SK-N-SH (cell line): ENCODE data around the gene CCDC141. TPM values are rescaled to one million over a fixed set of nuclear protein-coding genes. Genes with fewer than 3 reads are reported as not detected.

Source experiments
- CTCF ChIA-PET: fragments of 300-600, 350-600 bp; formaldehyde crosslinking; extraction: SDS; loops from one replicate; lab custom pipeline; 2021; lab: Yijun Ruan, JAX
- POLR2A ChIA-PET: fragments of 350-600 bp; sonication (Branson Sonifier 250); formaldehyde crosslinking; extraction: SDS; loops from one replicate; lab custom pipeline; 2020; ENCODE audit warnings: antibody characterized with exemption, inconsistent platforms; lab: Yijun Ruan, JAX
- DNase-seq: peaks from one replicate; pipeline ENCODE4 v3.0.0; 2012
- H2AFZ ChIP-seq: fragments of 200-600 bp; sonication (generic); 2 replicates; pipeline ENCODE4 v1.8.1; 2016; ENCODE audit warnings: antibody characterized with exemption, mild to moderate bottlenecking, low read depth
- H3F3A ChIP-seq: fragments of 200-600 bp; sonication (generic); replicated peaks from 2 replicates; pipeline ENCODE3; 2016; ENCODE audit warnings: antibody characterized with exemption, mild to moderate bottlenecking; ENCODE audit not compliant: insufficient read depth
- H3K27ac ChIP-seq, 2 experiments: fragments of 200-500 bp in 1 of 2; fragments of 200-600 bp in 1 of 2; sonication (Bioruptor generic) in 1 of 2; sonication (generic), shearing (Covaris generic) in 1 of 2; 2 replicates each; pipeline versions ENCODE4 v1.5.1 to v1.6.1; 2014 to 2016; ENCODE audit warnings: low read depth in 2 of 2, inconsistent platforms in 1 of 2, low read length in 1 of 2, mild to moderate bottlenecking in 1 of 2, mixed read lengths in 1 of 2
- H3K27me3 ChIP-seq: fragments of 200-600 bp; sonication (generic), shearing (Covaris generic); 2 replicates; pipeline ENCODE4 v1.6.1; 2016; ENCODE audit warnings: mixed run types; ENCODE audit not compliant: insufficient read depth
- H3K36me3 ChIP-seq, 2 experiments: fragments of 200-500 bp in 1 of 2; fragments of 200-600 bp in 1 of 2; sonication (Bioruptor generic) in 1 of 2; sonication (generic) in 1 of 2; replicated peaks in 1 of 2; 2 replicates each; pipeline versions ENCODE3 to v1.5.1; 2014 to 2016; ENCODE audit warnings: low read length in 1 of 2, mild to moderate bottlenecking in 1 of 2; ENCODE audit not compliant: insufficient read depth in 2 of 2, control insufficient read depth in 1 of 2
- H3K4me1 ChIP-seq, 2 experiments: fragments of 200-500 bp in 1 of 2; fragments of 200-600 bp in 1 of 2; sonication (Bioruptor generic) in 1 of 2; sonication (generic), shearing (Covaris generic) in 1 of 2; 2 replicates each; pipeline versions ENCODE4 v1.5.1 to v1.6.1; 2014 to 2016; ENCODE audit warnings: low read depth in 1 of 2, low read length in 1 of 2, mixed run types in 1 of 2; ENCODE audit not compliant: insufficient read depth in 2 of 2, control insufficient read depth in 1 of 2
- H3K4me2 ChIP-seq: fragments of 200-600 bp; sonication (generic), shearing (Covaris generic); 2 replicates; pipeline ENCODE4 v1.6.1; 2017; ENCODE audit warnings: mixed run types
- H3K4me3 ChIP-seq, 2 experiments: fragments of 200-500 bp in 1 of 2; fragments of 200-600 bp in 1 of 2; sonication (Bioruptor generic) in 1 of 2; sonication (generic), shearing (Covaris generic) in 1 of 2; 2 replicates each; pipeline versions ENCODE4 v1.5.1 to v1.8.1; 2014 to 2016; ENCODE audit warnings: low read depth in 2 of 2, inconsistent platforms in 1 of 2, low read length in 1 of 2, mild to moderate bottlenecking in 1 of 2, mixed read lengths in 1 of 2, moderate library complexity in 1 of 2
- H3K79me2 ChIP-seq: fragments of 200-600 bp; sonication (generic); 2 replicates; pipeline ENCODE4 v1.8.1; 2017; ENCODE audit warnings: mild to moderate bottlenecking; ENCODE audit not compliant: insufficient read depth
- H3K9ac ChIP-seq: fragments of 200-600 bp; sonication (generic); 2 replicates; pipeline ENCODE4 v1.6.1; 2017; ENCODE audit warnings: mixed run types
- H3K9me2 ChIP-seq: fragments of 200-600 bp; sonication (generic); 2 replicates; pipeline ENCODE4 v1.6.1; 2017; ENCODE audit warnings: mixed run types
- H3K9me3 ChIP-seq: fragments of 200-600 bp; sonication (generic); 2 replicates; pipeline ENCODE4 v1.6.1; 2017; ENCODE audit warnings: mixed run types, mild to moderate bottlenecking, moderate library complexity
- H4K20me1 ChIP-seq: fragments of 200-600 bp; sonication (generic); 2 replicates; pipeline ENCODE4 v1.6.1; 2017; ENCODE audit warnings: mild to moderate bottlenecking, mixed run types; ENCODE audit not compliant: insufficient read depth
- EZH2phosphoT487 ChIP-seq: fragments of 200-600 bp; sonication (generic); IDR thresholded peaks from 2 replicates; pipeline ENCODE4 v1.6.1; 2017; ENCODE audit warnings: low read depth, mixed run types, mild to moderate bottlenecking, antibody characterized with exemption, moderate library complexity, borderline replicate concordance
- FOXJ3 ChIP-seq: sonication (generic); formaldehyde crosslinking; IDR thresholded peaks from 2 replicates; pipeline ENCODE4 v1.5.1; 2020; ENCODE audit warnings: mild to moderate bottlenecking, missing genetic modification reagents
- GATA2 ChIP-seq: sonication (generic); formaldehyde crosslinking; IDR thresholded peaks from 2 replicates; pipeline ENCODE4 v1.5.0; 2020; ENCODE audit warnings: mild to moderate bottlenecking, missing genetic modification reagents
- JUND ChIP-seq: IDR thresholded peaks from 2 replicates; pipeline ENCODE4 v1.4.0; 2012
- MEF2A ChIP-seq: IDR thresholded peaks from 2 replicates; pipeline ENCODE4 v1.4.0; 2012; ENCODE audit warnings: low read depth, borderline replicate concordance
- NFIC ChIP-seq: IDR thresholded peaks from 2 replicates; pipeline ENCODE4 v1.4.0; 2012; ENCODE audit warnings: borderline replicate concordance
- NRF1 ChIP-seq: IDR thresholded peaks from 2 replicates; pipeline ENCODE4 v1.6.1; 2012; ENCODE audit warnings: low read depth, mild to moderate bottlenecking, low read length
- POLR2AphosphoS5 ChIP-seq: IDR thresholded peaks from 2 replicates; pipeline ENCODE4 v1.6.1; 2012; ENCODE audit warnings: low read depth, low read length
- RAD21 ChIP-seq: IDR thresholded peaks from 2 replicates; pipeline ENCODE4 v1.6.1; 2012; ENCODE audit warnings: mild to moderate bottlenecking, low read length
- RCOR1 ChIP-seq: fragments of 150-350 bp; IDR thresholded peaks from 2 replicates; pipeline ENCODE4 v1.6.1; 2017; ENCODE audit warnings: antibody characterized with exemption, low read length
- RFX5 ChIP-seq: IDR thresholded peaks from 2 replicates; pipeline ENCODE4 v1.6.1; 2012; ENCODE audit warnings: mild to moderate bottlenecking, improper control_type of control experiment, low read length
- RXRA ChIP-seq: IDR thresholded peaks from 2 replicates; pipeline ENCODE4 v1.4.0; 2012; ENCODE audit warnings: low read depth, mild to moderate bottlenecking, borderline replicate concordance
- SMC3 ChIP-seq: IDR thresholded peaks from 2 replicates; pipeline ENCODE4 v1.6.1; 2012; ENCODE audit warnings: low read depth, low read length, improper control_type of control experiment
- TCF12 ChIP-seq: IDR thresholded peaks from 2 replicates; pipeline ENCODE4 v1.4.0; 2012
- YY1 ChIP-seq: IDR thresholded peaks from 2 replicates; pipeline ENCODE4 v1.4.0; 2012; ENCODE audit warnings: low read depth, mild to moderate bottlenecking
- WGBS: methylation state at CpG from one replicate; pipeline ENCODE4 v1.1.6; 2017; ENCODE audit warnings: low lambda C conversion rate; 5-methylcytosine and 5-hydroxymethylcytosine counted together
- polyA plus RNA-seq, 3 experiments: library from polyadenylated mRNA; depleted of rRNA; stranded (reverse); fragments of >200 nt; gene quantifications; 2 replicates each; pipeline ENCODE4 v1.2.3, GENCODE V29; 2012
- TF ChIP-seq, protein P1 (sequence below): IDR thresholded peaks from 2 replicates; pipeline ENCODE4 v1.4.0; 2012; ENCODE audit warnings: low read depth, borderline replicate concordance
- TF ChIP-seq, protein P2 (sequence below): IDR thresholded peaks from 2 replicates; pipeline ENCODE4; 2012
- TF ChIP-seq, protein P3 (sequence below): IDR thresholded peaks from 2 replicates; pipeline ENCODE4 v1.4.0; 2012; ENCODE audit warnings: low read depth, borderline replicate concordance

The CCDC141 gene
- polyA plus RNA-seq, 1 of the 3 experiments (the other 2 are of a cell fraction) = 0.02 TPM

DNA sequence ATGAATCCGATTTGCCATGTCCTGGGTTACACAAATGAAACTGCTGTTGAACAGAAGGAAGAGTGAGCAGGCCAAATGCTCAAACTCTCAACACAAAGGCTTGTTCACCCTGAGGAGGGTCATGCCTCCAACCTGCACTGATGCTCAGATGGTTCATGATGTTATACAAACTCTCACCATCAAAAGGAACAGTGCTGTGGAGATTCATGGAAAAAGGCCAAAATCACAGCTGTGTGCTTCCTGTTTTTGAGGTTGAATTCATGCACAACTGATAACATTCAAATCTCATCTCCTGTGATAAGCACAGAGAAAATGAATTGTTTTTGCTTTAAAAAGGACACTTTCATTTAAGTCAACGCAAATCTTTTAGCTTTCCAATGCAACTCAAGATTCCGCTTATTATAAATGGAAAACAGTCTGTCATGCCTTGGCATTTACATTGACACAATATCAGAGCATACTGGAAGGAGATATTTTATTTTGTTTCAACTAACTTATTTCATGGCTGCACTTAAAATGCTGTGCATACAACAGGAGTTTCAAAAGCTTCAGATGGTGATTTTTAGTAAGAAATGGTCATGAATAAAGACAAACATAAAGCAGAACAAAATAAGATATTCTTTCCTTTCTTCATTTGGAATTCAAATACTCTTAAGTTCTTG lies 220.5 kb downstream of the CCDC141 start:
- peak; percentile 14 for DNase-seq
- POLR2A ChIA-PET = no interaction called here

DNA sequence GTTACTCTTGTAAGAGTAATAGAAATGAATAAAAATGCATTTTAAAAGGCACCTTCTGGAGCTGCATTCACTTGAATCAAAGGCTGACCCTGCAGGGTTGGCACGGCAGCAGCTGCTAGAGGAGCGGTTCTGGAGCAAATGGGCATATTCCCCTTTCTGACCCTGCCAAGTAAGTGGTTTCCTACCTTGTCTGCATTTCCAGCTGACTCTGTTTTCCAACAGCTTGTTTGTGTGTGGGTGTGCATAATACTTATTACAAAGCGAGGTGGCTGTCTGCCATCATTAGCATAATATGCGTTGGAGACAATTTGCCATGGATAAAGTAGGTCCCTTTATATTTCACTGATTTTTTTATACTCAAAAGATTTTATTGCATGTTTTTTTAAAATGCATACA lies 221.5 kb downstream of the CCDC141 start:
- ChIA-PET POLR2A (no interaction called here), CTCF (interaction anchor here (1.5 kb wide), 1 partner anchor 57 kb away, joined by 3 read pairs; no protein-coding TSS in a partner anchor)
- 69% methylated on average over 4 of the region's 4 CpGs for WGBS
- Histone ChIP-seq H3K9me3 (peaks cover 6% of the 10 kb centered on the region; the same call in 1 of the 2 replicates), H3K36me3 (no peaks in the 10 kb centered on the region), H3K9ac (no peak overlapping the region), H3K4me1 (peaks cover 0 to 8% of the 10 kb centered on the region in 2 experiments; a peak in 3 of 4 replicates), H3K79me2 (no peaks in the 10 kb centered on the region), H3K4me3 (no peak overlapping the region), H3K27me3 (no peaks in the 10 kb centered on the region), H3K4me2 (no peak overlapping the region), H3K9me2 (no peaks in the 10 kb centered on the region; the same call in 1 of the 2 replicates), H2AFZ (no peak overlapping the region), H3F3A (peaks cover 6% of the 10 kb centered on the region), H4K20me1 (no peaks in the 10 kb centered on the region), H3K27ac (no peak overlapping the region)
- no peak for DNase-seq
- no peak for TF ChIP-seq SMC3
- no peak for TF ChIP-seq NRF1
- no peak for TF ChIP-seq JUND
- TF ChIP-seq, protein P1, sequence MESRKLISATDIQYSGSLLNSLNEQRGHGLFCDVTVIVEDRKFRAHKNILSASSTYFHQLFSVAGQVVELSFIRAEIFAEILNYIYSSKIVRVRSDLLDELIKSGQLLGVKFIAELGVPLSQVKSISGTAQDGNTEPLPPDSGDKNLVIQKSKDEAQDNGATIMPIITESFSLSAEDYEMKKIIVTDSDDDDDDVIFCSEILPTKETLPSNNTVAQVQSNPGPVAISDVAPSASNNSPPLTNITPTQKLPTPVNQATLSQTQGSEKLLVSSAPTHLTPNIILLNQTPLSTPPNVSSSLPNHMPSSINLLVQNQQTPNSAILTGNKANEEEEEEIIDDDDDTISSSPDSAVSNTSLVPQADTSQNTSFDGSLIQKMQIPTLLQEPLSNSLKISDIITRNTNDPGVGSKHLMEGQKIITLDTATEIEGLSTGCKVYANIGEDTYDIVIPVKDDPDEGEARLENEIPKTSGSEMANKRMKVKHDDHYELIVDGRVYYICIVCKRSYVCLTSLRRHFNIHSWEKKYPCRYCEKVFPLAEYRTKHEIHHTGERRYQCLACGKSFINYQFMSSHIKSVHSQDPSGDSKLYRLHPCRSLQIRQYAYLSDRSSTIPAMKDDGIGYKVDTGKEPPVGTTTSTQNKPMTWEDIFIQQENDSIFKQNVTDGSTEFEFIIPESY = no peak
- TF ChIP-seq TCF12 = no peak
- no peak for TF ChIP-seq RXRA
- TF ChIP-seq EZH2phosphoT487 = no peak
- no peak for TF ChIP-seq NFIC
- TF ChIP-seq GATA2 (CRISPR knock-in tag) = no peak
- no peak for TF ChIP-seq POLR2AphosphoS5
- TF ChIP-seq, protein P2, sequence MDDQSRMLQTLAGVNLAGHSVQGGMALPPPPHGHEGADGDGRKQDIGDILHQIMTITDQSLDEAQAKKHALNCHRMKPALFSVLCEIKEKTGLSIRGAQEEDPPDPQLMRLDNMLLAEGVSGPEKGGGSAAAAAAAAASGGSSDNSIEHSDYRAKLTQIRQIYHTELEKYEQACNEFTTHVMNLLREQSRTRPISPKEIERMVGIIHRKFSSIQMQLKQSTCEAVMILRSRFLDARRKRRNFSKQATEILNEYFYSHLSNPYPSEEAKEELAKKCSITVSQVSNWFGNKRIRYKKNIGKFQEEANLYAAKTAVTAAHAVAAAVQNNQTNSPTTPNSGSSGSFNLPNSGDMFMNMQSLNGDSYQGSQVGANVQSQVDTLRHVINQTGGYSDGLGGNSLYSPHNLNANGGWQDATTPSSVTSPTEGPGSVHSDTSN = no peak
- TF ChIP-seq FOXJ3 = no peak
- TF ChIP-seq RFX5 = no peak

More for the DNA sequence above, 220.5 kb downstream of the CCDC141 start:
- 65% methylated on average over 3 of the region's 3 CpGs for WGBS
- Histone ChIP-seq H3K27me3 (no peaks in the 10 kb centered on the region), H3K79me2 (no peaks in the 10 kb centered on the region), H4K20me1 (no peaks in the 10 kb centered on the region), H3F3A (peaks cover 6% of the 10 kb centered on the region), H3K9me2 (no peaks in the 10 kb centered on the region; the same call in 1 of the 2 replicates), H3K4me1 (peaks cover 0 to 8% of the 10 kb centered on the region in 2 experiments; a peak in 3 of 4 replicates), H3K4me2 (no peak overlapping the region), H3K9me3 (peaks cover 6% of the 10 kb centered on the region; the same call in 1 of the 2 replicates), H3K36me3 (no peaks in the 10 kb centered on the region), H3K9ac (no peak overlapping the region), H3K4me3 (no peak overlapping the region), H3K27ac (no peak overlapping the region; a peak in 1 of 4 replicates), H2AFZ (no peak overlapping the region)
- CTCF ChIA-PET = interaction anchor here (1.0 kb wide), 1 partner anchor 9 kb away, joined by 3 read pairs; no protein-coding TSS in a partner anchor
- TF ChIP-seq NFIC (no peak), MEF2A (no peak), RCOR1 (peak; percentile 23; the same call in 1 of the 2 replicates), GATA2 (CRISPR knock-in tag) (peak; percentile 79), RAD21 (0 out of 2 replicates have a peak, but pooled peaks have one; percentile 3), FOXJ3 (peak; percentile 72), YY1 (no peak)
- TF ChIP-seq, protein P3, sequence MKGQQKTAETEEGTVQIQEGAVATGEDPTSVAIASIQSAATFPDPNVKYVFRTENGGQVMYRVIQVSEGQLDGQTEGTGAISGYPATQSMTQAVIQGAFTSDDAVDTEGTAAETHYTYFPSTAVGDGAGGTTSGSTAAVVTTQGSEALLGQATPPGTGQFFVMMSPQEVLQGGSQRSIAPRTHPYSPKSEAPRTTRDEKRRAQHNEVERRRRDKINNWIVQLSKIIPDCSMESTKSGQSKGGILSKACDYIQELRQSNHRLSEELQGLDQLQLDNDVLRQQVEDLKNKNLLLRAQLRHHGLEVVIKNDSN = no peak
